ENCODE results near the gene MRPS23.

GRCh38 chr17:57855391-57856035, 5.7 kb upstream of the MRPS23 start:
- TF ChIP-seq TAF1 (IDR thresholded peaks at IDR 0.05; ENCODE audit: borderline replicate concordance, insufficient read depth, low read length) (no peak), POLR2AphosphoS5 (IDR thresholded peaks at IDR 0.05; ENCODE audit: low read depth, low read length) (no peak), REST (IDR thresholded peaks at IDR 0.05; ENCODE audit: insufficient read depth in 1 of 2, low read depth in 2 of 2, low read length in 2 of 2) (no peak), SIN3A (IDR thresholded peaks at IDR 0.05; ENCODE audit: borderline replicate concordance, insufficient read depth, low read length) (no peak)

All from PFSK-1 (cell line).